Neural crest cell (in vitro differentiated cells): ENCODE data around the gene LRRC27. TPM values are rescaled to one million over a fixed set of nuclear protein-coding genes. Genes with fewer than 3 reads are reported as not detected.
A peak's percentile ranks its signal among the peaks of the same experiment; 100 is the strongest.

Experiments
- DNase-seq: peaks from one replicate; pipeline ENCODE4 v3.0.0; 2021; ENCODE audit warnings: low read depth, mixed read lengths, low spot score
- H3K27ac Mint-ChIP-seq: one replicate; pipeline ENCODE4 v1.8.0; 2021; ENCODE audit warnings: mild to moderate bottlenecking, mixed read lengths; ENCODE audit not compliant: unreplicated experiment
- H3K27me3 Mint-ChIP-seq: 2 replicates; pipeline ENCODE4 v1.8.0; 2021; ENCODE audit warnings: low read depth, mild to moderate bottlenecking, mixed read lengths
- H3K36me3 Mint-ChIP-seq: 2 replicates; pipeline ENCODE4 v1.8.0; 2021; ENCODE audit warnings: low read depth, mild to moderate bottlenecking, mixed read lengths
- H3K4me1 Mint-ChIP-seq: 2 replicates; pipeline ENCODE4 v1.8.0; 2021; ENCODE audit warnings: mixed read lengths
- H3K4me3 Mint-ChIP-seq: one replicate; pipeline ENCODE4 v1.8.0; 2021; ENCODE audit warnings: mild to moderate bottlenecking, mixed read lengths
- H3K9me3 Mint-ChIP-seq: 2 replicates; pipeline ENCODE4 v1.8.0; 2021; ENCODE audit warnings: mixed read lengths
- CTCF ChIP-seq: fragments of 200-600 bp; sonication (generic); conservative IDR thresholded peaks from 2 replicates; pipeline ENCODE4 v1.5.0; 2021; ENCODE audit warnings: antibody characterized with exemption, mild to moderate bottlenecking
- total RNA-seq: library from RNA; stranded (reverse); gene quantifications from 2 replicates; pipeline ENCODE4 v1.2.1, GENCODE V29; 2021

The LRRC27 gene
- total RNA-seq, 1 donor from 2014 or later = 21.9 TPM

- Mint-ChIP-seq H3K27me3 (no peaks in the 10 kb centered on the region), H3K27ac (peak overlapping the region; percentile 12), H3K36me3 (peaks cover 2% of the 10 kb centered on the region), H3K4me1 (no peaks in the 10 kb centered on the region), H3K4me3 (no peak overlapping the region), H3K9me3 (no peaks in the 10 kb centered on the region)
- no peak for DNase-seq
- TF ChIP-seq CTCF = no peak
These were observed 24.7 kb downstream of the LRRC27 start for GRCh38 chr10:132356621-132357195.

GRCh38 chr10:132357286-132358058 is 25.5 kb downstream of the LRRC27 start:
- Mint-ChIP-seq H3K36me3 (peaks cover 2% of the 10 kb centered on the region), H3K27ac (no peak overlapping the region), H3K4me3 (no peak overlapping the region), H3K4me1 (no peaks in the 10 kb centered on the region), H3K27me3 (no peaks in the 10 kb centered on the region), H3K9me3 (no peaks in the 10 kb centered on the region)
- DNase-seq = no peak
- no peak for TF ChIP-seq CTCF

- Mint-ChIP-seq H3K4me3 (no peak overlapping the region), H3K9me3 (no peaks in the 10 kb centered on the region), H3K27me3 (no peaks in the 10 kb centered on the region), H3K36me3 (peaks cover 6% of the 10 kb centered on the region), H3K4me1 (no peaks in the 10 kb centered on the region), H3K27ac (no peak overlapping the region)
- TF ChIP-seq CTCF = no peak
- DNase-seq = no peak
These were observed 27.5 kb downstream of the LRRC27 start for GRCh38 chr10:132359305-132360040.

GRCh38 chr10:132360766-132361447 is 28.9 kb downstream of the LRRC27 start:
- H3K4me1 Mint-ChIP-seq = peaks cover 4% of the 10 kb centered on the region
- H3K4me3 Mint-ChIP-seq = no peak overlapping the region
- TF ChIP-seq CTCF = peak; percentile 68
- peak; percentile 39 for DNase-seq
- no peaks in the 10 kb centered on the region for H3K9me3 Mint-ChIP-seq
- no peak overlapping the region for H3K27ac Mint-ChIP-seq
- H3K27me3 Mint-ChIP-seq = no peaks in the 10 kb centered on the region
- peaks cover 6% of the 10 kb centered on the region for H3K36me3 Mint-ChIP-seq

GRCh38 chr10:132361581-132362101 is 29.6 kb downstream of the LRRC27 start:
- H3K4me1 Mint-ChIP-seq = peaks cover 4% of the 10 kb centered on the region
- no peak for DNase-seq
- TF ChIP-seq CTCF = no peak

More at GRCh38 chr10:132361581-132362101, 29.6 kb downstream of the LRRC27 start:
- no peaks in the 10 kb centered on the region for H3K27me3 Mint-ChIP-seq
- no peaks in the 10 kb centered on the region for H3K9me3 Mint-ChIP-seq
- no peak overlapping the region for H3K27ac Mint-ChIP-seq
- H3K4me3 Mint-ChIP-seq = no peak overlapping the region
- peaks cover 6% of the 10 kb centered on the region for H3K36me3 Mint-ChIP-seq
